ENCODE measurements around the gene PRG3.

Gene PRG3

GRCh38 chr11:57357310-57357709 is 23.6 kb downstream of the PRG3 start:
- TF ChIP-seq, protein P1, sequence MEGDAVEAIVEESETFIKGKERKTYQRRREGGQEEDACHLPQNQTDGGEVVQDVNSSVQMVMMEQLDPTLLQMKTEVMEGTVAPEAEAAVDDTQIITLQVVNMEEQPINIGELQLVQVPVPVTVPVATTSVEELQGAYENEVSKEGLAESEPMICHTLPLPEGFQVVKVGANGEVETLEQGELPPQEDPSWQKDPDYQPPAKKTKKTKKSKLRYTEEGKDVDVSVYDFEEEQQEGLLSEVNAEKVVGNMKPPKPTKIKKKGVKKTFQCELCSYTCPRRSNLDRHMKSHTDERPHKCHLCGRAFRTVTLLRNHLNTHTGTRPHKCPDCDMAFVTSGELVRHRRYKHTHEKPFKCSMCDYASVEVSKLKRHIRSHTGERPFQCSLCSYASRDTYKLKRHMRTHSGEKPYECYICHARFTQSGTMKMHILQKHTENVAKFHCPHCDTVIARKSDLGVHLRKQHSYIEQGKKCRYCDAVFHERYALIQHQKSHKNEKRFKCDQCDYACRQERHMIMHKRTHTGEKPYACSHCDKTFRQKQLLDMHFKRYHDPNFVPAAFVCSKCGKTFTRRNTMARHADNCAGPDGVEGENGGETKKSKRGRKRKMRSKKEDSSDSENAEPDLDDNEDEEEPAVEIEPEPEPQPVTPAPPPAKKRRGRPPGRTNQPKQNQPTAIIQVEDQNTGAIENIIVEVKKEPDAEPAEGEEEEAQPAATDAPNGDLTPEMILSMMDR (IDR thresholded peaks at IDR 0.05; ENCODE audit: insufficient read depth, low read length, missing control alignments), result no peak
- ChIA-PET POLR2A (no interaction called here), CTCF (interaction anchor here (0.8 to 5.7 kb wide), 5 partner anchors 10 to 170 kb away, joined by 3 to 40 read pairs (median 4); no protein-coding TSS in a partner anchor)
- no peak overlapping the region for H3K4me3 ChIP-seq (ENCODE audit: low read depth, low read length)
- no peak for DNase-seq (ENCODE audit: low read depth, low spot score)

- DNase-seq (ENCODE audit: low read depth, low spot score), result no peak
- ChIA-PET POLR2A (no interaction called here), CTCF (interaction anchor here (0.6 to 5.7 kb wide), 6 partner anchors 9 to 1156 kb away, joined by 3 to 40 read pairs (median 4); no protein-coding TSS in a partner anchor)
- H3K4me3 ChIP-seq (ENCODE audit: low read depth, low read length), result no peak overlapping the region
- TF ChIP-seq, protein P1 (IDR thresholded peaks at IDR 0.05; ENCODE audit: insufficient read depth, low read length, missing control alignments), result no peak
Measured at GRCh38 chr11:57356268-57356667, 24.7 kb downstream of the PRG3 start.

- POLR2A ChIA-PET, result no interaction called here
- CTCF ChIA-PET, result interaction anchor here (5.7 kb wide), 1 partner anchor 7 kb away, joined by 40 read pairs; no protein-coding TSS in a partner anchor
- no peak overlapping the region for H3K4me3 ChIP-seq (ENCODE audit: low read depth, low read length)
- no peak for DNase-seq (ENCODE audit: low read depth, low spot score)
- TF ChIP-seq, protein P1 (IDR thresholded peaks at IDR 0.05; ENCODE audit: insufficient read depth, low read length, missing control alignments), result no peak
Measured at GRCh38 chr11:57354699-57355098, 26.3 kb downstream of the PRG3 start.

GRCh38 chr11:57353852-57354251 is 27.1 kb downstream of the PRG3 start:
- H3K4me3 ChIP-seq (ENCODE audit: low read depth, low read length), result no peak overlapping the region
- TF ChIP-seq, protein P1 (IDR thresholded peaks at IDR 0.05; ENCODE audit: insufficient read depth, low read length, missing control alignments), result no peak
- no peak for DNase-seq (ENCODE audit: low read depth, low spot score)
- ChIA-PET POLR2A (no interaction called here), CTCF (interaction anchor here (1.0 to 10.0 kb wide), 4 partner anchors 17 to 214 kb away, joined by 3 to 161 read pairs (median 6); partner anchors contain the start of genes TIMM10 and UBE2L6)

DNA sequence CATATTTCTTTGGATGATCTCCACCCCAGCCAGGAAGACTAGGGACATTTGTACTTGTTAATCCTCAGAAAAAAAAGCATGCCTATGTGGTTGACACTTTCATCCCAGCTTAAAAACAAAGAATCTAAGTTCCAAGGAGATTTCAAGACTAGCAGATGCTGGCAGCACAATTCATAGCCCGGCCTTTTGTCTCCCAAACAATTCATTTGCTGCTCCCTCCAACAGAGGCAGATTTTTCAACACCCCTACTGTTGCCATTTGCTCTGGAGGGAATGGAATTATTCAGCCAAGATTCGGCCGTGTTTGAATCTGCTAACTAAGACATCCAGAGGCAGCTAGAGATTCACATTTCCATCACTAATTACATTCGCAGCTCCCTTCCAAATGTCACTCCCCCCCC is 27.5 kb downstream of the PRG3 start:
- ChIA-PET POLR2A (no interaction called here), CTCF (interaction anchor here (0.8 to 10.0 kb wide), 13 partner anchors 11 to 1160 kb away, joined by 3 to 161 read pairs (median 4); partner anchors contain the start of genes TIMM10 and UBE2L6)
- TF ChIP-seq, protein P1 (IDR thresholded peaks at IDR 0.05; ENCODE audit: insufficient read depth, low read length, missing control alignments), result no peak
- H3K4me3 ChIP-seq (ENCODE audit: low read depth, low read length), result no peak overlapping the region
- DNase-seq (ENCODE audit: low read depth, low spot score), result no peak

DNA sequence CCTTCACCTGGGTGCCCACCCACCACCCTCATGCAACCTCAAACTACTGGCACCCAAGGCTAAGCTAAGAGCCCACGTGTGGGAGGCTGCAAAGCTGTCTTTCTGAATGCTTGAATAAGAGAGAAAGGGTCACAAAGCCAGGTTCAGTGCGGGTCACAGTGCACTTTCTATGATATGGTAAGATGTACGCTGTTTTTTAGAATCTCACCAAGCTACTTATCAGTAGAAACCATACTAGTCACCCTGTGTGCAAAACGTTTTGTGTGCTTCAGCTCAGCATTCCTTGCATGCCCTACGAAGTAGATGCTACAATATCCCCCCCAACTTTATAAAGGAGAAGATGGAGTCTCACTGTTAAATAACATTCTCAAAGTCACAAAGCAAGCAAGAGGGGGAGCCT is 27.9 kb downstream of the PRG3 start:
- POLR2A ChIA-PET, result no interaction called here
- TF ChIP-seq, protein P1 (IDR thresholded peaks at IDR 0.05; ENCODE audit: insufficient read depth, low read length, missing control alignments), result no peak
- CTCF ChIA-PET, result interaction anchor here (0.8 to 10.0 kb wide), 18 partner anchors 8 to 1160 kb away, joined by 3 to 161 read pairs (median 4); partner anchors contain the start of genes SLC43A1, TIMM10 and UBE2L6
- no peak for DNase-seq (ENCODE audit: low read depth, low spot score)
- H3K4me3 ChIP-seq (ENCODE audit: low read depth, low read length), result no peak overlapping the region
